Lung (tissue), 12 donors: ENCODE data around the gene MAP1LC3B. TPM values are rescaled to one million over a fixed set of nuclear protein-coding genes. Genes with fewer than 3 reads are reported as not detected.

ENCODE experiments used
- ATAC-seq: fragments of 200-7000 bp; cut with Tn5 transposase; one replicate; pipeline ENCODE4 v1.9.1; 2020; ENCODE audit warnings: moderate number of reproducible peaks; ENCODE audit not compliant: insufficient read depth, low FRiP score
- DNase-seq, 3 donors: peaks; one replicate each; pipeline ENCODE4 v3.0.0-alpha.2; 2013 to 2017
- H3K27ac ChIP-seq, 2 donors: one replicate each; pipeline ENCODE4 v1.5.1; 2013; ENCODE audit warnings: mild to moderate bottlenecking in 2 of 2, moderate library complexity in 2 of 2, control low read depth in 1 of 2, inconsistent platforms in 1 of 2, low read depth in 1 of 2, low read length in 1 of 2
- H3K27me3 ChIP-seq, 3 donors: one replicate each; pipeline ENCODE4 v1.5.1; 2013; ENCODE audit warnings: low read length in 2 of 3; ENCODE audit not compliant: control insufficient read depth in 3 of 3, insufficient read depth in 3 of 3
- H3K36me3 ChIP-seq, 4 donors: one replicate each; pipeline ENCODE4 v1.5.1; 2013; ENCODE audit warnings: low read length in 4 of 4, mild to moderate bottlenecking in 1 of 4, moderate library complexity in 1 of 4; ENCODE audit not compliant: control insufficient read depth in 4 of 4, insufficient read depth in 4 of 4
- H3K4me1 ChIP-seq, 5 donors: one replicate each; pipeline ENCODE4 v1.5.1; 2013; ENCODE audit warnings: low read length in 5 of 5, mild to moderate bottlenecking in 2 of 5, moderate library complexity in 1 of 5; ENCODE audit not compliant: control insufficient read depth in 5 of 5, insufficient read depth in 5 of 5
- H3K4me3 ChIP-seq: one replicate; pipeline ENCODE4 v1.5.1; 2013; ENCODE audit warnings: mild to moderate bottlenecking, control low read depth, moderate library complexity
- H3K9ac ChIP-seq, 2 donors: one replicate each; pipeline ENCODE4 v1.5.1; 2013; ENCODE audit warnings: low read length in 2 of 2, control low read depth in 1 of 2; ENCODE audit not compliant: insufficient read depth in 1 of 2
- H3K9me3 ChIP-seq, 4 donors: one replicate each; pipeline ENCODE4 v1.5.1; 2013; ENCODE audit warnings: low read length in 3 of 4, mild to moderate bottlenecking in 1 of 4, moderate library complexity in 1 of 4; ENCODE audit not compliant: control insufficient read depth in 4 of 4, insufficient read depth in 3 of 4
- CTCF ChIP-seq: IDR thresholded peaks from 2 replicates; pipeline ENCODE4 v1.5.1; 2012; ENCODE audit warnings: mild to moderate bottlenecking; ENCODE audit errors: control extremely low read depth, extremely low read depth
- WGBS, 2 donors: extraction: QIAGEN DNeasy Blood & Tissue Kit; methylation state at CpG; one replicate each; pipeline ENCODE4 v1.1.7; 2013; 5-methylcytosine and 5-hydroxymethylcytosine counted together
- polyA plus RNA-seq, 2 donors: library from polyadenylated mRNA; stranded (reverse); fragments of 200-250 nt; gene quantifications; one replicate each; pipeline ENCODE4 v1.2.1, GENCODE V29; 2013
- total RNA-seq, 2 donors: library from RNA; depleted of rRNA in 1 of 2; stranded (reverse); fragments of >200 nt in 1 of 2; gene quantifications; one replicate each; pipeline ENCODE4 v1.2.1, GENCODE V29; 2014 to 2021
- donor health status: control.
- donor health status: control.
- donor health status: Bipolar disorder and iron deficiency.
- donor health status: healthy.
- donor health status: DM: yes; HTN: yes; CAD: no.

The MAP1LC3B gene
- total and polyA plus RNA-seq, 4 donors = 43.3 to 62.2 (median 47.7) TPM

- Histone ChIP-seq H3K4me1 (no peaks in the 10 kb centered on the region), H3K4me3 (no peak overlapping the region), H3K9me3 (no peaks in the 10 kb centered on the region), H3K27ac (no peak overlapping the region), H3K27me3 (no peaks in the 10 kb centered on the region), H3K36me3 (peaks cover 6 to 58% (median 32%) of the 10 kb centered on the region in 4 donors), H3K9ac (no peak overlapping the region)
- DNase-seq (no peak), ATAC-seq (no peak)
- WGBS, 2 donors = 93 to 97% methylated on average over 13 of the region's 13 CpGs
- TF ChIP-seq CTCF = no peak
Measured at GRCh38 chr16:87417528-87417910, 25.4 kb downstream of the MAP1LC3B start.

- H3K4me1 ChIP-seq = no peaks in the 10 kb centered on the region
- 94 to 96% methylated on average over 18 of the region's 18 CpGs for WGBS, 2 donors
- TF ChIP-seq CTCF = no peak
- H3K4me3 ChIP-seq = no peak overlapping the region
- no peaks in the 10 kb centered on the region for H3K27me3 ChIP-seq
- H3K27ac ChIP-seq = no peak overlapping the region
- no peaks in the 10 kb centered on the region for H3K9me3 ChIP-seq
- no peak overlapping the region for H3K9ac ChIP-seq
- H3K36me3 ChIP-seq = peaks cover 6 to 53% (median 33%) of the 10 kb centered on the region in 4 donors
- ATAC-seq (no peak), DNase-seq (no peak)
Measured at GRCh38 chr16:87418216-87418615, 26.1 kb downstream of the MAP1LC3B start.

GRCh38 chr16:87418644-87419043 is 26.5 kb downstream of the MAP1LC3B start:
- ATAC-seq (no peak), DNase-seq (no peak)
- no peaks in the 10 kb centered on the region for H3K4me1 ChIP-seq
- H3K27ac ChIP-seq = no peak overlapping the region
- no peak overlapping the region for H3K4me3 ChIP-seq
- WGBS, 2 donors = 74 to 89% methylated on average over 6 of the region's 6 CpGs
- no peak overlapping the region for H3K9ac ChIP-seq
- no peaks in the 10 kb centered on the region for H3K9me3 ChIP-seq
- peaks cover 6 to 56% (median 30%) of the 10 kb centered on the region in 4 donors for H3K36me3 ChIP-seq
- H3K27me3 ChIP-seq = no peaks in the 10 kb centered on the region
- no peak for TF ChIP-seq CTCF
